COLO668 (cell line): ENCODE measurements around the gene SLC29A1.

Source experiments
- DNase-seq: peaks from one replicate; lab custom pipeline; 2025; ENCODE audit not compliant: unreplicated experiment; lab: John Stamatoyannopoulos, UW

Gene SLC29A1

GRCh38 chr6:44234101-44235025, 11.0 kb downstream of the SLC29A1 start:
- DNase-seq = peak; percentile 8

GRCh38 chr6:44235269-44235668, 11.9 kb downstream of the SLC29A1 start:
- no peak for DNase-seq

GRCh38 chr6:44235891-44236516, 12.6 kb downstream of the SLC29A1 start:
- DNase-seq = no peak

GRCh38 chr6:44237021-44237812, 13.8 kb downstream of the SLC29A1 start:
- peak; percentile 89 for DNase-seq

GRCh38 chr6:44237813-44238433, 14.5 kb downstream of the SLC29A1 start:
- peak; percentile 82 for DNase-seq

- peak; percentile 41 for DNase-seq
These were observed 15.4 kb downstream of the SLC29A1 start for GRCh38 chr6:44238687-44239350.

GRCh38 chr6:44243345-44243744, 19.9 kb downstream of the SLC29A1 start:
- no peak for DNase-seq

GRCh38 chr6:44245391-44245911, 22.1 kb downstream of the SLC29A1 start:
- DNase-seq = no peak

GRCh38 chr6:44245912-44246662, 22.7 kb downstream of the SLC29A1 start:
- peak; percentile 78 for DNase-seq

- peak; percentile 92 for DNase-seq
These were observed 23.4 kb downstream of the SLC29A1 start, which contains the start of gene HSP90AB1 for GRCh38 chr6:44246663-44247337. TSS of gene HSP90AB1 (plus strand) at chr6:44247101. CDS start at chr6:44248630, 1,529 bp downstream.

- DNase-seq = peak; percentile 56
These were observed 24.2 kb downstream of the SLC29A1 start for GRCh38 chr6:44247338-44248302.

- no peak for DNase-seq
These were observed 25.2 kb downstream of the SLC29A1 start for GRCh38 chr6:44248579-44248978.

- no peak for DNase-seq
These were observed 25.8 kb downstream of the SLC29A1 start for GRCh38 chr6:44249082-44249748.

GRCh38 chr6:44250067-44250717, 26.8 kb downstream of the SLC29A1 start:
- no peak for DNase-seq

GRCh38 chr6:44250718-44251123, 27.3 kb downstream of the SLC29A1 start:
- DNase-seq = no peak
